Measurements from ENCODE around the gene CTRB2.

DNA sequence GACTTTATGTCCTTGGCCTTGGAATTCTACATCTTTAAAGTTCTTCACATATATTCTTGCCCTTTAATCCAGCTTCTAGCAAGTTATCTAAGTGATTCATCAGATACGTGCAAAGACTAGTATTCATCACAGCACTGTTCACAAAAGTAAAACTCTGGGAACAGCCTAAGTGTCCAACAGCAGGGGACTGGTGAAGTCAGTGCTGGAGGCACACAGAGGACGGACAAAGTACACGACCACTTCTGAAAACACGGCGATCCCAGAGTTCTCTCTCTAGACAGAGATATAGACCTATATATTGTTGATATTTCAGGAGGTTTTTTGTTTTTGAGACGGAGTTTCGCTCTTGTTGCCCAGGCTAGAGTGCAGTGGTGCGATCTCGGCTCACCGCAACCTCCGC, 24.6 kb upstream of the CTRB2 start:
- TF ChIP-seq, protein P1, sequence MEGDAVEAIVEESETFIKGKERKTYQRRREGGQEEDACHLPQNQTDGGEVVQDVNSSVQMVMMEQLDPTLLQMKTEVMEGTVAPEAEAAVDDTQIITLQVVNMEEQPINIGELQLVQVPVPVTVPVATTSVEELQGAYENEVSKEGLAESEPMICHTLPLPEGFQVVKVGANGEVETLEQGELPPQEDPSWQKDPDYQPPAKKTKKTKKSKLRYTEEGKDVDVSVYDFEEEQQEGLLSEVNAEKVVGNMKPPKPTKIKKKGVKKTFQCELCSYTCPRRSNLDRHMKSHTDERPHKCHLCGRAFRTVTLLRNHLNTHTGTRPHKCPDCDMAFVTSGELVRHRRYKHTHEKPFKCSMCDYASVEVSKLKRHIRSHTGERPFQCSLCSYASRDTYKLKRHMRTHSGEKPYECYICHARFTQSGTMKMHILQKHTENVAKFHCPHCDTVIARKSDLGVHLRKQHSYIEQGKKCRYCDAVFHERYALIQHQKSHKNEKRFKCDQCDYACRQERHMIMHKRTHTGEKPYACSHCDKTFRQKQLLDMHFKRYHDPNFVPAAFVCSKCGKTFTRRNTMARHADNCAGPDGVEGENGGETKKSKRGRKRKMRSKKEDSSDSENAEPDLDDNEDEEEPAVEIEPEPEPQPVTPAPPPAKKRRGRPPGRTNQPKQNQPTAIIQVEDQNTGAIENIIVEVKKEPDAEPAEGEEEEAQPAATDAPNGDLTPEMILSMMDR (conservative IDR thresholded peaks at IDR 0.05; ENCODE audit: low read length) = no peak
- TF ChIP-seq EZH2phosphoT487 (IDR thresholded peaks at IDR 0.05; ENCODE audit: borderline replicate concordance, low read depth, low read length) = no peak
